K562 (cell line): ENCODE measurements around the gene NCOA4. TPM values are rescaled to one million over a fixed set of nuclear protein-coding genes. Genes with fewer than 3 reads are reported as not detected.

Source experiments
- ARID2 ChIP-seq: fragments of 450-650 bp; IDR thresholded peaks from 2 replicates; pipeline ENCODE4 v1.6.1; 2017; ENCODE audit warnings: antibody characterized with exemption, mild to moderate bottlenecking
- CHD7 ChIP-seq: fragments of 200-600 bp; sonication (generic); IDR thresholded peaks from one replicate; pipeline ENCODE4 v1.6.1; 2012; ENCODE audit warnings: mild to moderate bottlenecking, low read depth, low read length, inconsistent platforms
- CREB3 ChIP-seq: fragments of 450-650 bp; conservative IDR thresholded peaks from 2 replicates; pipeline ENCODE4 v1.6.1; 2016; ENCODE audit warnings: missing genetic modification characterization, low read depth, mild to moderate bottlenecking, missing compliant biosample characterization, moderate library complexity
- E2F4 ChIP-seq: sonication (generic); formaldehyde crosslinking; IDR thresholded peaks from 2 replicates; pipeline ENCODE4 v1.8.0; 2022; ENCODE audit warnings: mild to moderate bottlenecking, low read depth, missing genetic modification reagents
- JUNB ChIP-seq: fragments of 450-650 bp; formaldehyde crosslinking; conservative IDR thresholded peaks from 2 replicates; pipeline ENCODE4 v1.4.0; 2020; ENCODE audit warnings: mild to moderate bottlenecking
- NR2C2 ChIP-seq, 2 experiments: fragments of 200-800 bp in 1 of 2; sonication (Bioruptor generic) in 1 of 2; sonication (generic) in 1 of 2; formaldehyde crosslinking in 1 of 2; IDR thresholded peaks; 2 replicates each; pipeline versions ENCODE4 v1.6.1 to v1.8.0; 2016 to 2022; ENCODE audit warnings: mild to moderate bottlenecking in 1 of 2, missing compliant biosample characterization in 1 of 2, missing genetic modification characterization in 1 of 2, missing genetic modification reagents in 1 of 2
- RUNX1 ChIP-seq: sonication (generic); IDR thresholded peaks from 2 replicates; pipeline ENCODE4 v1.6.1; 2016; ENCODE audit warnings: antibody characterized with exemption, low read depth
- SMARCA5 ChIP-seq: fragments of 450-650 bp; IDR thresholded peaks from 2 replicates; pipeline ENCODE4 v1.6.1; 2016
- SREBF2 ChIP-seq: sonication (generic); formaldehyde crosslinking; IDR thresholded peaks from 2 replicates; pipeline ENCODE4 v1.4.0; 2020; ENCODE audit warnings: mild to moderate bottlenecking, missing genetic modification reagents
- ZNF449 ChIP-seq: fragments of 250-450 bp; sonication (Bioruptor Pico); IDR thresholded peaks from 2 replicates; pipeline ENCODE4 v1.8.0; 2022; ENCODE audit warnings: moderate library complexity, mild to moderate bottlenecking, inconsistent platforms
- ZNF785 ChIP-seq: fragments of 250-450 bp; sonication (Bioruptor Pico); IDR thresholded peaks from 2 replicates; pipeline ENCODE4 v1.4.0; 2020; ENCODE audit warnings: mild to moderate bottlenecking
- polyA plus RNA-seq, 8 experiments: library from polyadenylated mRNA; depleted of rRNA in 4 of 8; stranded (reverse) in 5 of 8; unstranded in 3 of 8; fragments of >200 nt; fragmentation: Nextera tagmentation in 2 of 8; fragmentation: Illumina TruSeq in 1 of 8; extraction: Ambion mirVana in 2 of 8; extraction: Trizol in 1 of 8; gene quantifications; 2 replicates each; pipeline versions ENCODE4 v1.2.1 to v1.2.3, GENCODE V29; 2011 to 2014; ENCODE audit warnings: inconsistent platforms in 1 of 8, missing spikeins in 1 of 8
- total RNA-seq, 7 experiments: library from RNA; depleted of rRNA in 6 of 7; stranded (reverse); fragments of >200 nt in 6 of 7; fragmentation: Illumina TruSeq in 2 of 7; extraction: Trizol in 2 of 7; gene quantifications; 2 replicates each; pipeline versions ENCODE4 v1.2.1 to v1.2.3, GENCODE V29; 2011 to 2021; ENCODE audit warnings: low replicate concordance in 1 of 7

NCOA4 gene
- total and polyA plus RNA-seq, 9 of the 15 experiments (the other 6 are each of a cell fraction or from before 2014, with no cell fraction given) = 89.8 to 283 (median 181) TPM

GRCh38 chr10:46053534-46054434 lies 23.4 kb upstream of the NCOA4 start (continued):
- TF ChIP-seq CREB3 (tag) = no peak
- TF ChIP-seq CHD7 = no peak
- TF ChIP-seq ARID2 = no peak
- no peak for TF ChIP-seq JUNB (CRISPR knock-in tag)
- no peak for TF ChIP-seq E2F4
- no peak for TF ChIP-seq ZNF449 (CRISPR knock-in tag)
- no peak for TF ChIP-seq SREBF2
- no peak for TF ChIP-seq SMARCA5
- no peak for TF ChIP-seq ZNF785 (CRISPR knock-in tag)
- TF ChIP-seq NR2C2 (CRISPR knock-in tag; IDR thresholded peaks at IDR 0.05) = no peak
- TF ChIP-seq NR2C2 (tag; IDR thresholded peaks at IDR 0.05) = peak; percentile 21; the same call in 1 of the 2 replicates
- TF ChIP-seq RUNX1 = no peak
